ENCODE data around the gene ADAMTS15.
A peak's percentile ranks its signal among the peaks of the same experiment; 100 is the strongest.

ADAMTS15 gene

GRCh38 chr11:130464291-130464812 is 15.9 kb downstream of the ADAMTS15 start:
- peak; percentile 79 for DNase-seq

- DNase-seq = peak; percentile 54
These were observed 16.8 kb downstream of the ADAMTS15 start for GRCh38 chr11:130465263-130465662.

- DNase-seq = no peak
These were observed 18.9 kb downstream of the ADAMTS15 start for GRCh38 chr11:130467116-130467900.

- no peak for DNase-seq
These were observed 20.7 kb downstream of the ADAMTS15 start for GRCh38 chr11:130469181-130469580.

GRCh38 chr11:130470832-130471706 is 22.6 kb downstream of the ADAMTS15 start:
- DNase-seq = no peak

GRCh38 chr11:130471731-130472433 is 23.4 kb downstream of the ADAMTS15 start:
- no peak for DNase-seq

GRCh38 chr11:130472434-130472961 is 24.1 kb downstream of the ADAMTS15 start:
- no peak for DNase-seq

- DNase-seq = no peak
These were observed 24.8 kb downstream of the ADAMTS15 start for GRCh38 chr11:130473056-130473794.

GRCh38 chr11:130473795-130474377 is 25.4 kb downstream of the ADAMTS15 start:
- DNase-seq = no peak

- no peak for DNase-seq
These were observed 26.4 kb downstream of the ADAMTS15 start for GRCh38 chr11:130474637-130475400.

- DNase-seq = no peak
These were observed 27.1 kb downstream of the ADAMTS15 start for GRCh38 chr11:130475426-130476053.

GRCh38 chr11:130476200-130476921 is 27.9 kb downstream of the ADAMTS15 start:
- DNase-seq = peak; percentile 24

- DNase-seq = no peak
These were observed 28.6 kb downstream of the ADAMTS15 start for GRCh38 chr11:130476922-130477491.

GRCh38 chr11:130477586-130478203 is 29.2 kb downstream of the ADAMTS15 start:
- no peak for DNase-seq

- DNase-seq = peak; percentile 91
These were observed 29.8 kb downstream of the ADAMTS15 start for GRCh38 chr11:130478204-130478701.

- no peak for DNase-seq
These were observed 30.4 kb downstream of the ADAMTS15 start for GRCh38 chr11:130478881-130479280.

- peak; percentile 48 for DNase-seq
These were observed 31.7 kb downstream of the ADAMTS15 start for GRCh38 chr11:130480186-130480585.

GRCh38 chr11:130480711-130481140 is 32.3 kb downstream of the ADAMTS15 start:
- DNase-seq = peak; percentile 23

Measured in fibroblast of upper back skin (primary cell).